Lower leg skin (tissue), 3 donors: Measurements from ENCODE around the gene ENTREP1.

Experiments
- POLR2A ChIP-seq, 2 donors: fragments of 450-650 bp; IDR thresholded peaks; one replicate each; pipeline ENCODE4 v1.6.1; 2016 to 2017; ENCODE audit warnings: antibody characterized with exemption in 2 of 2, mild to moderate bottlenecking in 1 of 2, moderate library complexity in 1 of 2
- TF ChIP-seq, protein P1 (sequence below), 3 donors: fragments of 450-650 bp; IDR thresholded peaks; one replicate each; pipeline ENCODE4 v1.5.1; 2016; ENCODE audit warnings: antibody characterized with exemption in 3 of 3, mild to moderate bottlenecking in 3 of 3, moderate library complexity in 2 of 3

DNA sequence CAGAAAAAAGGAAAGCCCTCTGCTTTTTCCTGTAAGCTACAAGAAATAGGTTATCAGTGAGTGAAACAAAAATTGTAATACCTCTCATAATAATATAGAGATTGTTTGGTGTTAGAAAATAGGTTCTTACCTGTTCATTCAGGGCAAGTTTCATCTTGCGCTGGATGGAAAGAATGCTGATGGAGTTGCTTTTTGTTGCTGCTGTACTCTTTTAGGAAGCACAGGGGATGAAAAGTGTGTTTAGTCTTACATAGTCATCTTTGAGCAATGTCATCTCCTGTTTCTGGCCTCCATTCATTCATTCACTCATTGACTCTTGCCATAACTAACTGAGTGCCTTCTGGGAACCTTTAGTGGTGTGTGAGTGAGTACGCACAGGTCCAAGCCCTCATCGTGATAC, 6.4 kb downstream of the ENTREP1 start:
- no peak for TF ChIP-seq POLR2A (IDR thresholded peaks at IDR 0.05)
- TF ChIP-seq, protein P1, sequence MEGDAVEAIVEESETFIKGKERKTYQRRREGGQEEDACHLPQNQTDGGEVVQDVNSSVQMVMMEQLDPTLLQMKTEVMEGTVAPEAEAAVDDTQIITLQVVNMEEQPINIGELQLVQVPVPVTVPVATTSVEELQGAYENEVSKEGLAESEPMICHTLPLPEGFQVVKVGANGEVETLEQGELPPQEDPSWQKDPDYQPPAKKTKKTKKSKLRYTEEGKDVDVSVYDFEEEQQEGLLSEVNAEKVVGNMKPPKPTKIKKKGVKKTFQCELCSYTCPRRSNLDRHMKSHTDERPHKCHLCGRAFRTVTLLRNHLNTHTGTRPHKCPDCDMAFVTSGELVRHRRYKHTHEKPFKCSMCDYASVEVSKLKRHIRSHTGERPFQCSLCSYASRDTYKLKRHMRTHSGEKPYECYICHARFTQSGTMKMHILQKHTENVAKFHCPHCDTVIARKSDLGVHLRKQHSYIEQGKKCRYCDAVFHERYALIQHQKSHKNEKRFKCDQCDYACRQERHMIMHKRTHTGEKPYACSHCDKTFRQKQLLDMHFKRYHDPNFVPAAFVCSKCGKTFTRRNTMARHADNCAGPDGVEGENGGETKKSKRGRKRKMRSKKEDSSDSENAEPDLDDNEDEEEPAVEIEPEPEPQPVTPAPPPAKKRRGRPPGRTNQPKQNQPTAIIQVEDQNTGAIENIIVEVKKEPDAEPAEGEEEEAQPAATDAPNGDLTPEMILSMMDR (IDR thresholded peaks at IDR 0.05): no peak
